ENCODE results near the gene ZC3H11A.

DNA sequence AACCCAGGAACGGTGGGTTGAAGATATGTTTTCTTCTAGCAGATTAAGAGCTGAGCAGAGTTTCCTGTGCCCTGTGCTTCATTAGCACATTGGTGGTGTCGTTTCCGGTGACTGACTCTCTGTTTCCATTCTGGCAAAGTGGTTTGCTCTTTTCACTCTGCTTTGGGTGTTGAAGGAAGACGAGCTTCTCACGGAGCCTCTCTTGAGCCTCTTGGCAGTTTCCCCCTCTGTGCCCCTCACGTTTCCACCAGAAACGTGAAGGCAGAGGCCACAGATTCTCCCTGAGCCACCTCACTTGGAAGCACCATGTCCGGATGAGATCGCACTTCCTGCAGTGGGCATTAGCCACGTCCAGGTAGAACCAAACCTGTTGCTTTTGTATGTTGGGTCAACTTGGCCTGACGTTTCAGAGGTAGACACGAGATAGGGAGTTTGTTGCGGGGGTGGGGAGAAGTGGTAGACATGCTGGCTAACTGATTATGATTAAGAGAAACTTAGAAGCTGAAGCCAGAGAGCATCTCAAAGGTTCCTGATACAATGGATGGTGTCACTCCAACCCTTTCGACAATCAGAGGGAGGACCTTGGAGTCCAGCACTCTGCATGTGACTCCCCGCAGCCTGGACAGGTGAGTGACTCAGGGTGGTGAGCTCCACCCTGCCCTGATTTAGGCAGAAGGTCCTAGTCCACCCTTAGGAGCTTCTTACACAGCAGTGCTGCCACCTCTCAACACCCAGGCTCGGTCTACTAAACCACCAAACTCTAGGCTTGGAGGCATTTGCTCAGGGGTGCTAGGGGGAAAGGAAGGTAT is 30.2 kb upstream of the ZC3H11A start, which contains the start of gene LAX1:
- TF ChIP-seq, protein P1, sequence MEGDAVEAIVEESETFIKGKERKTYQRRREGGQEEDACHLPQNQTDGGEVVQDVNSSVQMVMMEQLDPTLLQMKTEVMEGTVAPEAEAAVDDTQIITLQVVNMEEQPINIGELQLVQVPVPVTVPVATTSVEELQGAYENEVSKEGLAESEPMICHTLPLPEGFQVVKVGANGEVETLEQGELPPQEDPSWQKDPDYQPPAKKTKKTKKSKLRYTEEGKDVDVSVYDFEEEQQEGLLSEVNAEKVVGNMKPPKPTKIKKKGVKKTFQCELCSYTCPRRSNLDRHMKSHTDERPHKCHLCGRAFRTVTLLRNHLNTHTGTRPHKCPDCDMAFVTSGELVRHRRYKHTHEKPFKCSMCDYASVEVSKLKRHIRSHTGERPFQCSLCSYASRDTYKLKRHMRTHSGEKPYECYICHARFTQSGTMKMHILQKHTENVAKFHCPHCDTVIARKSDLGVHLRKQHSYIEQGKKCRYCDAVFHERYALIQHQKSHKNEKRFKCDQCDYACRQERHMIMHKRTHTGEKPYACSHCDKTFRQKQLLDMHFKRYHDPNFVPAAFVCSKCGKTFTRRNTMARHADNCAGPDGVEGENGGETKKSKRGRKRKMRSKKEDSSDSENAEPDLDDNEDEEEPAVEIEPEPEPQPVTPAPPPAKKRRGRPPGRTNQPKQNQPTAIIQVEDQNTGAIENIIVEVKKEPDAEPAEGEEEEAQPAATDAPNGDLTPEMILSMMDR (optimal IDR thresholded peaks at IDR 0.05 in 1 of 3, IDR thresholded peaks at IDR 0.05 in 1 of 3, conservative IDR thresholded peaks at IDR 0.05 in 1 of 3; ENCODE audit: extremely low read depth in 1 of 3, insufficient read depth in 2 of 3, low read length in 3 of 3) = no peak
- TF ChIP-seq EZH2 (IDR thresholded peaks at IDR 0.05; ENCODE audit: low read length) = no peak

Measured in keratinocyte (primary cell).